ENCODE results near the gene POPDC3. TPM values are rescaled to one million over a fixed set of nuclear protein-coding genes. Genes with fewer than 3 reads are reported as not detected.
A peak's percentile ranks its signal among the peaks of the same experiment; 100 is the strongest.
"Not testable (repeated sequence)": the region's sequence is repeated elsewhere in the genome, so short reads cannot be mapped to it uniquely, and the experiment has no call there.

The POPDC3 gene
- total RNA-seq, 1 experiment from 2014 or later: 29.2 TPM

- in situ Hi-C loops (cut with HindIII; ENCODE audit: low pct_unique_long_range_greater_than_20kb, low sequenced_read_pairs): no loop called here
- POLR2A ChIA-PET: interaction anchor here (0.7 kb wide), 1 partner anchor 41 kb away, joined by 3 read pairs; a partner anchor contains a TSS
- Histone ChIP-seq H3K4me3 (ENCODE audit: low read depth in 2 of 2, low read length in 2 of 2) (peak overlapping the region; percentile 66 to 67), H3K27ac (ENCODE audit: low read length) (peak overlapping the region; percentile 84), H3K36me3 (ENCODE audit: control insufficient read depth, insufficient read depth, low read length) (no peaks in the 10 kb centered on the region), H3K27me3 (ENCODE audit: control insufficient read depth, insufficient read depth, low read length) (no peaks in the 10 kb centered on the region), H3K9me3 (ENCODE audit: control insufficient read depth, insufficient read depth, low read depth, low read length) (no peaks in the 10 kb centered on the region), H3K4me1 (ENCODE audit: control insufficient read depth, insufficient read depth, low read length) (peaks cover 38% of the 10 kb centered on the region)
- CTCF ChIA-PET: no interaction called here
- no TSS peak for BruUV-seq (replicated peaks)
- no peak for DNase-seq (ENCODE audit: low read depth, low spot score)
- no peak for ATAC-seq
- intact Hi-C loops (cut with micrococcal nuclease; ENCODE audit: unreplicated experiment): no loop called here
- TF ChIP-seq POLR2AphosphoS5 (IDR thresholded peaks at IDR 0.05; ENCODE audit: low read depth, low read length): no peak
- no peak for TF ChIP-seq TCF7L2 (IDR thresholded peaks at IDR 0.05; ENCODE audit: low read depth, low read length)
- TF ChIP-seq, protein P1, sequence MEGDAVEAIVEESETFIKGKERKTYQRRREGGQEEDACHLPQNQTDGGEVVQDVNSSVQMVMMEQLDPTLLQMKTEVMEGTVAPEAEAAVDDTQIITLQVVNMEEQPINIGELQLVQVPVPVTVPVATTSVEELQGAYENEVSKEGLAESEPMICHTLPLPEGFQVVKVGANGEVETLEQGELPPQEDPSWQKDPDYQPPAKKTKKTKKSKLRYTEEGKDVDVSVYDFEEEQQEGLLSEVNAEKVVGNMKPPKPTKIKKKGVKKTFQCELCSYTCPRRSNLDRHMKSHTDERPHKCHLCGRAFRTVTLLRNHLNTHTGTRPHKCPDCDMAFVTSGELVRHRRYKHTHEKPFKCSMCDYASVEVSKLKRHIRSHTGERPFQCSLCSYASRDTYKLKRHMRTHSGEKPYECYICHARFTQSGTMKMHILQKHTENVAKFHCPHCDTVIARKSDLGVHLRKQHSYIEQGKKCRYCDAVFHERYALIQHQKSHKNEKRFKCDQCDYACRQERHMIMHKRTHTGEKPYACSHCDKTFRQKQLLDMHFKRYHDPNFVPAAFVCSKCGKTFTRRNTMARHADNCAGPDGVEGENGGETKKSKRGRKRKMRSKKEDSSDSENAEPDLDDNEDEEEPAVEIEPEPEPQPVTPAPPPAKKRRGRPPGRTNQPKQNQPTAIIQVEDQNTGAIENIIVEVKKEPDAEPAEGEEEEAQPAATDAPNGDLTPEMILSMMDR (IDR thresholded peaks at IDR 0.05): no peak
- TF ChIP-seq, protein P2, sequence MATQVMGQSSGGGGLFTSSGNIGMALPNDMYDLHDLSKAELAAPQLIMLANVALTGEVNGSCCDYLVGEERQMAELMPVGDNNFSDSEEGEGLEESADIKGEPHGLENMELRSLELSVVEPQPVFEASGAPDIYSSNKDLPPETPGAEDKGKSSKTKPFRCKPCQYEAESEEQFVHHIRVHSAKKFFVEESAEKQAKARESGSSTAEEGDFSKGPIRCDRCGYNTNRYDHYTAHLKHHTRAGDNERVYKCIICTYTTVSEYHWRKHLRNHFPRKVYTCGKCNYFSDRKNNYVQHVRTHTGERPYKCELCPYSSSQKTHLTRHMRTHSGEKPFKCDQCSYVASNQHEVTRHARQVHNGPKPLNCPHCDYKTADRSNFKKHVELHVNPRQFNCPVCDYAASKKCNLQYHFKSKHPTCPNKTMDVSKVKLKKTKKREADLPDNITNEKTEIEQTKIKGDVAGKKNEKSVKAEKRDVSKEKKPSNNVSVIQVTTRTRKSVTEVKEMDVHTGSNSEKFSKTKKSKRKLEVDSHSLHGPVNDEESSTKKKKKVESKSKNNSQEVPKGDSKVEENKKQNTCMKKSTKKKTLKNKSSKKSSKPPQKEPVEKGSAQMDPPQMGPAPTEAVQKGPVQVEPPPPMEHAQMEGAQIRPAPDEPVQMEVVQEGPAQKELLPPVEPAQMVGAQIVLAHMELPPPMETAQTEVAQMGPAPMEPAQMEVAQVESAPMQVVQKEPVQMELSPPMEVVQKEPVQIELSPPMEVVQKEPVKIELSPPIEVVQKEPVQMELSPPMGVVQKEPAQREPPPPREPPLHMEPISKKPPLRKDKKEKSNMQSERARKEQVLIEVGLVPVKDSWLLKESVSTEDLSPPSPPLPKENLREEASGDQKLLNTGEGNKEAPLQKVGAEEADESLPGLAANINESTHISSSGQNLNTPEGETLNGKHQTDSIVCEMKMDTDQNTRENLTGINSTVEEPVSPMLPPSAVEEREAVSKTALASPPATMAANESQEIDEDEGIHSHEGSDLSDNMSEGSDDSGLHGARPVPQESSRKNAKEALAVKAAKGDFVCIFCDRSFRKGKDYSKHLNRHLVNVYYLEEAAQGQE (IDR thresholded peaks at IDR 0.05; ENCODE audit: insufficient read depth in 1 of 2, low read depth in 2 of 2, low read length in 1 of 2): no peak
- no peak for TF ChIP-seq SIN3A (IDR thresholded peaks at IDR 0.05; ENCODE audit: borderline replicate concordance, insufficient read depth, low read depth, low read length)
These were observed 2.3 kb downstream of the POPDC3 start for GRCh38 chr6:105177556-105177955.

DNA sequence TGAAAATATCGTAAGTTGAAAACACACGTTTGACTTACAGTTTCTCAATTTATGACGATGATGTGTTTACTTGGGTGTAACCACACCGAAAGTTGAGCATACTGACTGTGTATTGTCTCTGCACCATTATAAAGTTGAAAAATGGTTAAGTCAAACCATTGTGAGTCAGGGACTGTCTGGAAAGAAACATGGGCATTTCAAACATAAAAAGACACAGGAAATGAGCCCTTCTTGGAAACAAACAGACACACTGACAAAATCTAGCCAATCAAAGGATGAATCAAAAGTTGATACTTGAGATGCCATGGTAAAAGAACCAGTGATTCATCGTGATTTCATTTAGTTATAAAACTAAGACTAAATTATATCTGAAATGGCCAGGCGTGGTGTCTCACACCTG, 5.3 kb downstream of the POPDC3 start:
- BruUV-seq (replicated peaks): no TSS peak
- TF ChIP-seq SIN3A (IDR thresholded peaks at IDR 0.05; ENCODE audit: borderline replicate concordance, insufficient read depth, low read depth, low read length) (no peak), TCF7L2 (IDR thresholded peaks at IDR 0.05; ENCODE audit: low read depth, low read length) (no peak), POLR2AphosphoS5 (IDR thresholded peaks at IDR 0.05; ENCODE audit: low read depth, low read length) (no peak)
- TF ChIP-seq, protein P1 (IDR thresholded peaks at IDR 0.05): no peak
- TF ChIP-seq, protein P2 (IDR thresholded peaks at IDR 0.05; ENCODE audit: insufficient read depth in 1 of 2, low read depth in 2 of 2, low read length in 1 of 2): no peak
- Histone ChIP-seq H3K27ac (ENCODE audit: low read length) (no peak overlapping the region), H3K4me3 (ENCODE audit: low read depth in 2 of 2, low read length in 2 of 2) (no peak overlapping the region), H3K36me3 (ENCODE audit: control insufficient read depth, insufficient read depth, low read length) (no peaks in the 10 kb centered on the region), H3K27me3 (ENCODE audit: control insufficient read depth, insufficient read depth, low read length) (no peaks in the 10 kb centered on the region), H3K9me3 (ENCODE audit: control insufficient read depth, insufficient read depth, low read depth, low read length) (no peaks in the 10 kb centered on the region), H3K4me1 (ENCODE audit: control insufficient read depth, insufficient read depth, low read length) (peaks cover 19% of the 10 kb centered on the region; the same call in 1 of the 2 replicates)
- no peak for DNase-seq (ENCODE audit: low read depth, low spot score)
- ATAC-seq: no peak
- CTCF ChIA-PET: no interaction called here
- intact Hi-C loops (cut with micrococcal nuclease; ENCODE audit: unreplicated experiment): no loop called here
- POLR2A ChIA-PET: interaction anchor here (0.7 kb wide), 1 partner anchor 10 kb away, joined by 3 read pairs; no protein-coding TSS in a partner anchor
- in situ Hi-C loops (cut with HindIII; ENCODE audit: low pct_unique_long_range_greater_than_20kb, low sequenced_read_pairs): no loop called here

DNA sequence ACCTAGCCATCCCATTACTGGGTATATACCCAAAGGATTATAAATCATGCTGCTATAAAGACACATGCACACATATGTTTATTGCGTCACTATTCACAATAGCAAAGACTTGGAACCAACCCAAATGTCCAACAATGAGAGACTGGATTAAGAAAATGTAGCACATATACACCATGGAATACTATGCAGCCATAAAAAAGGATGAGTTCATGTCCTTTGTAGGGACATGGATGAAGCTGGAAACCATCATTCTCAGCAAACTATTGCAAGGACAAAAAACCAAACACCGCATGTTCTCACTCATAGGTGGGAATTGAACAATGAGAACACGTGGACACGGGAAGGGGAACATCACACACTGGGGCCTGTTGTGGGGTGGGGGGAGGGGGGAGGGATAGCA, 7.3 kb downstream of the POPDC3 start:
- H3K36me3 ChIP-seq (ENCODE audit: control insufficient read depth, insufficient read depth, low read length); CTCF ChIA-PET; H3K4me3 ChIP-seq (ENCODE audit: low read depth in 2 of 2, low read length in 2 of 2); H3K4me1 ChIP-seq (ENCODE audit: control insufficient read depth, insufficient read depth, low read length); in situ Hi-C loops (cut with HindIII; ENCODE audit: low pct_unique_long_range_greater_than_20kb, low sequenced_read_pairs); H3K27ac ChIP-seq (ENCODE audit: low read length); POLR2A ChIA-PET; H3K9me3 ChIP-seq (ENCODE audit: control insufficient read depth, insufficient read depth, low read depth, low read length); ATAC-seq; DNase-seq (ENCODE audit: low read depth, low spot score); BruUV-seq (replicated peaks); intact Hi-C loops (cut with micrococcal nuclease; ENCODE audit: unreplicated experiment); H3K27me3 ChIP-seq (ENCODE audit: control insufficient read depth, insufficient read depth, low read length): not testable (repeated sequence)

Measured in Panc1 (cell line).